Stimulated activated CD4-positive, alpha-beta T cell treated with anti-CD3 and anti-CD28 coated beads, Interleukin-4, amount 100 ng/mL, for 48 hours (primary cell): ENCODE results near the gene MPPED1.

Source experiments
- DNase-seq, 2 donors: peaks; one replicate each; pipeline ENCODE4 v3.0.0-alpha.2; 2020; ENCODE audit warnings: low read depth in 2 of 2

The MPPED1 gene

DNA sequence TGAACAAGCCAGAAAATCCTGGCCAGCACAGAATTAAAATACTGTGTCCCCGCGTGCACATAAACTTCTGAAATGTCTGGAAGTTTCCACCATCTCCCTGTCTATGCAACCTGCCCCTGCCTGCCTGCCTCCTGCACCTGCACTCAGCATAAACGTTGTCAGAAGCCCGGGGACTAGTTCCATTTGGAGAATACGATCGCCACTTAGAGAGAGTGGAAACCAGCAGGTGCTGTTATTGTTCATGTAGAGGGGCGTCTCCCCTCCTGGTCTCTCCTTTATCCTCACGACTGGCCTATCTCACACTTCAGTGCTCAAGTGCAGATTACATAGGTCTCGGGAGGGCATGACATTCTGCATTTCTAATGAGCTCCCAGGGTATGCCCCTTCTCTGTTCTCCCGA lies 35.6 kb downstream of the MPPED1 start:
- no peak for DNase-seq

DNA sequence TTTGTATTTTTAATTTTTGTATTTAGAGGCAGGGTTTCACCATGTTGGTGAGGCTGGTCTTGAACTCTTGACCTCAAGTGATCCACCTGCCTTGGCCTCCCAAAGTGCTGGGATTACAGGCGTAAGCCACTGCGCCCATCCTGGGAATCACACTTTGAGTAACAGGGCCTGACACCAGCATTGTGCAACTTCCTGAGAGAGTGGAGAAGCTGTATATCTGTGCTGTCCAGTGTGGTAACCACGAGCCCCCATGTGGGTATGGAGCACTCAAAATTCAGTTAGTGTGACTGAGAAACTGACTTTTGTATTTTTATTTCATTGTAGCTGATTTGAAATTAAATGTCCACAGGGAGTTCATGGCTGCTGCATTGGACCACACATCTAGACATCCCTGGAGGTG lies 36.2 kb downstream of the MPPED1 start:
- no peak for DNase-seq

GRCh38 chr22:43449205-43449830 lies 37.5 kb downstream of the MPPED1 start:
- no peak for DNase-seq

GRCh38 chr22:43449831-43450225 lies 38.0 kb downstream of the MPPED1 start:
- no peak for DNase-seq

DNA sequence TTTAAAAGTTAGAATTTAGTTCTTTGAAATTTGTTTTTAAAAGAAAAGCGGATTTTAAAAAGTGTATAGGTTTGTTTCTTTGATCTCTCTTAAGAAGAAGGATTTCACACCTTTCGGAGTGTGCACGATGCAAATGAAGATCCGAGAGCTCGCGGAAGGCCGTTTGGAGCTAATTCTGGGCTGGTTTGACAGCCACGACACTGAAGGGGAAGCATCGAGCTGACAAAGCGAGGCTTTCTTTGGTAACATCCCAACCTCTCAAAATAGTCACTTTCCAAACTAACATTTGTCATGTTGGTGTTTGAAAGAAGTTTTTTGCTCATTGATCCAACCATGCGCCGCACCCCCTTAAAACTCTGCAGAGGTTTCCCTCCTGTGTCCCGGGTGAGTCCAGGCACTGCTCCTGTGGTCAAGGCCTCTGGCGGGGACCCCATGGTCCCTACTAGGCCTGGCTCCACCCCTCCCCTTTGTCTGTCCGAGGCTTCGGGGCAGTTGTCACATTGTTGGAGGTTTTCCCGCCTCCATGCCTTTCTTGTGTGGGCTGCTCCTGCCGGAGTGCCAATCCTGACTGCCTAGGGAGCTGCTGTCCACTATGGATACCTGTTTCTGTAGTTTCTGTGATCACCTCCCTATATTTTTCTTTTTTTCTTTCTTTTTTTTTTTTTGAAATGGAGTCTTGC lies 39.7 kb downstream of the MPPED1 start:
- DNase-seq, result no peak

DNA sequence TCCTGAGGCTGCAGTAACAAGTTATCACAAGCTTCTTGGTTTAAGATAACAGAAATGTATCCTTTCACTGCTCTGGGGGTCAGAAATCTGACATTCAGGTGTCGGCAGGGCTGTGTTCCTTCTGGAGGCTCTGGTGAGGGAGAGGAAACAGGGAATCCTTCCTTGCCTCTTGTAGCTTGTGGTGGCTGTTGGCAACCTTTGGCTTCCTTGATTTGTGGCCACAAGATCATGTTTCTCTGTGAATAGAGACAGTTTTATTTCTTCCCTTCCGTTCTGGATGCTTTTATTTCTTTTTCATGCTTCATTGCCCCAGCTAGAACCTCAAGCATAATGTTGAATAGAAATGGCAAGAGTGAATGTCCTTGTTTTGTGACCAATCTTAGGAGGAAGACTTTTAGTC lies 44.0 kb downstream of the MPPED1 start:
- DNase-seq, result no peak

GRCh38 chr22:43457002-43457401 lies 45.2 kb downstream of the MPPED1 start:
- DNase-seq, result no peak

GRCh38 chr22:43462701-43463100 lies 50.9 kb downstream of the MPPED1 start:
- no peak for DNase-seq

- DNase-seq, result no peak
These were observed 53.0 kb downstream of the MPPED1 start for GRCh38 chr22:43464809-43465208.

DNA sequence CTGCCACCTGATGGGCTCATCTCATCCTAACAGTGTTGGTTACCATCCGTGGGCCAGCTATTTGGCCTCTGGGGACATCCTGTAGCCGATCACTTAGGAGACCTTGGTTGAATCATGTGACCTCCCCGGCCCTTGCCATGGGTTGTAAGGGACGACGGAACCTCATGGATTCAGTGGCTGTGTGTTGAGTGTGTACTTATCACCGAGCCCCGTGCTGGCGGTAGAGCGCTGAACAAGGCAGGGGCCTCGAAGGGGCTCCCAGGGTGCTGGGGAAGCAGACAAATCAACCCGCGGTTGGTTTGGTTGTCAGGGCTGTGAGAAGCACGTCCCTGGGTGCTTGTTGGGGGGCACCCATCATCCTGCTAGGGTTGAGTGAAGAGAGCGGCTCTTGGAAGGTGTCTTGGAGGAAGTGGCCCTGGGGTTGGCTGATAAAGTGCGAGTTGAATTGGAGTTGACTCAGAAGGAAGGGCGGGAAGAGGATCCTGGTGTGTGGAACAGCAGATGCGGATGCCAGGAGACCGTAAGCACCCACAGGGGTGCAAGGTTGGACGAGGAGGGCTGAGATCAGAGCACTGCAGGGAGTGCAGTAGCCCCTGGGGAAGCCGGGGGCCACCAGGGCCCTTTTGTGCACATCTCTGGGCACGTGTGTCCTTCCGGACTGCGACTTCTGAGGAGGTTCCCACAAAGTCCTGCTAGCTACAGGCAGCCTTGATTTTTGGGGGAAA lies 53.6 kb downstream of the MPPED1 start:
- no peak for DNase-seq

DNA sequence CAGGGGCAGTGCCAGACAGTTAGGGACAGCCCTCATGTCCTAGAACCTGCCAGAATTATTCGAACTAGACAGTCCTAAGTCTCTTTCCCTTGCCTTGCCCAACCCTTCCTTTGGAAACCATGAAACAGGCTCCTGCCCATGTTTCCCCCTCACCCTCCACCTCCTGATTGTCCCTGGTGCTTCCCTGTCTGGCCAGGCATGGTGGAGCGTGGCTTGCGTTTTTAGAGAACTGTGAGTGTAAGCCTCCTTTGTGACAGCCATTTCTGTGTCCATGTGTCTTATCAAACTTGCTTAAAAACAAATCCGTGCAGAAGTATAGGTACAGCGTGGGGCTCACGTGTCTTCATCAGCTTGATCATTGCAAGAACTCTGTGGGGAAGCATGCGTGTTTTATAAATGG lies 54.9 kb downstream of the MPPED1 start:
- no peak for DNase-seq

GRCh38 chr22:43467216-43467940 lies 55.6 kb downstream of the MPPED1 start:
- no peak for DNase-seq

DNA sequence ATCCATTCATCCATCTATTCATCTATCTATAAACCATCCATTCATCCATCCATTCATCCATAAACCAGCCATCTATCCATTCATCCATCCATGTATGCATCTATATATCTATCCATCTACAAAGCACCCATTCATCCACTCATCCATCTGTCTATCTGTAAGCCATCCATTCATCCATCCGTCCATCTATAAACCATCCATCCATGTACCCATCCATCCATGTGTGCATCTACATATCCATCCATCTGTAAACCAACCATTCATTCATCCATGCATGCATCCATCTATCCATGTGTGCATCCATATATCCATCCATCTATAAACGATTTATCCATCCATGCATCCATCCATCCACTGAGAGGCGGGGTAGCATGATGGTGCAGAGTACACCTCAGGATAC lies 58.4 kb downstream of the MPPED1 start:
- no peak for DNase-seq

GRCh38 chr22:43470941-43471585 lies 59.2 kb downstream of the MPPED1 start:
- no peak for DNase-seq

GRCh38 chr22:43471606-43472135 lies 59.9 kb downstream of the MPPED1 start:
- DNase-seq, result no peak

DNA sequence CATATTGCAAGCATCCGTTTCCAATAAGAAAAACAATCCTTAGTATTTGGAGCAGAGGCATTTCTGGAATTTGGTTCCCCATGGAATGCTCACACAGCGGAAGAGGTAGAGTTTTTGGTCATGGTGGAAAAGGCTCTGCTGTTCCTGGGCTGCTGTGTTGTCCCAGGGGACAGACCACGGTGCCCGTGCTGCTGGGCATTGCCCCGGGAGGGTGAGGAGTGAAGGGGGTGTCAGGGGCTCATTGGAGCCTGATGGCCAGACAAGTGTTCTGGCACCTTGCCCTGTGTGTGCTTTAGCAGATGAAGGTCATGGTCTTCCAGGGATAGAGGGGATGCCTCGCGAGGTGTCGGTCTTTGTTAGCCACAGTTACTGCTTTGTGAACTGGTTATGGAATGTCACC lies 61.2 kb downstream of the MPPED1 start:
- no peak for DNase-seq

GRCh38 chr22:43473441-43473840 lies 61.6 kb downstream of the MPPED1 start:
- no peak for DNase-seq

- DNase-seq, result no peak
These were observed 62.6 kb downstream of the MPPED1 start for GRCh38 chr22:43474161-43475101.

DNA sequence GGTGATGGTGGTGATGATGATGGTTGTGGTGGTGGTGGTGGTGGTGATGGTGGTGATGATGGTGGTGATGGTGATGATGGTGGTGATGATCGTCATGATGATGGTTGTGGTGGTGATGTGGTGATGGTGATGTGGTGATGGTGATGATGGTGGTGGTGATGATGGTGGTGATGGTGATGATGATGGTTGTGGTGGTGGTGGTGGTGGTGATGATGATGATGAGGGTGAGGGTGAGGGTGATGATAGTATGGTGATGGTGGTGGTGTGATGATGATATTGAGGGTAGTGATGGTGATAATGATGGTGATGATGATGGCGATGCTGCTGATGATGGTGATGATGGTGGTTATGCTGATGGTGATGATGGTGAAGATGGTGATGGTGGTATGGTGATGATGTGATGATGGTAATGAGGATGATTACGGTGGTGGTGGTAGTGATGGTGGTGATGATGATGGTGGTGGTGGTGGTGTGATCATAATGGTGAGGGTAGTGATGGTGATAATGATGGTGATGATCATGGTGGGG lies 63.8 kb downstream of the MPPED1 start:
- DNase-seq, result no peak

DNA sequence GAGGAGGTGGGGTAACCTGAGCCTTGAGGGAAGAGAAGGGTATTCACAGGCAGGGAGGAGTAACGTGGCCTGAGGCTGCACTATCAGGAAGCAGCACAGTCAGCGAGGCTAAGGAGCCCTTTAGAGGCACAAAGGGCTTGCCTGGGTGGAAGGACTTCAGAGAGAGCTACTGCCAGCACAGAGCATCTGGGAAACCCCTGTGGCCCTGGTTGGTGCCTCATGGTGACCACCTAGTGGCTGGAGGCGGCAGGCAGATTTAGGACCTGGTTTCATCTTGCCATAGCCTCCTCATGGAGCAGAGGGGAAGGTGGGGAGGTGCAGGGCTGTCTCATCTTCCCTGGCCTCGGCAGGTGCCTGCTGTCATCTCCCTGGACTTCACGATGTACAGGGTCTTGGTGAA lies 64.5 kb downstream of the MPPED1 start:
- DNase-seq, result no peak
